PC-3 (cell line): Measurements from ENCODE around the gene ATP1A2. TPM values are rescaled to one million over a fixed set of nuclear protein-coding genes. Genes with fewer than 3 reads are reported as not detected.
A peak's percentile ranks its signal among the peaks of the same experiment; 100 is the strongest.

Experiments
- ATAC-seq: fragments of 200-7000 bp; cut with Tn5 transposase; 2 replicates; pipeline ENCODE4 v1.9.1; 2020; ENCODE audit warnings: mild to moderate bottlenecking, moderate library complexity
- BruUV-seq: library from RNA; stranded (reverse); fragments of 400-500 nt; replicated peaks from 2 replicates; lab custom pipeline; 2021; lab: Mats Ljungman, UMichigan
- CTCF ChIA-PET: fragments of 300-600 bp; sonication (Branson Sonifier 250); formaldehyde crosslinking; loops from one replicate; lab custom pipeline; 2022; ENCODE audit warnings: antibody characterized with exemption; lab: Charles Lee
- POLR2A ChIA-PET: fragments of 300-600 bp; sonication (Branson Sonifier 250); formaldehyde crosslinking; loops from one replicate; lab custom pipeline; 2022; ENCODE audit warnings: antibody characterized with exemption; ENCODE audit not compliant: unreplicated experiment; lab: Charles Lee
- DNase-seq: peaks from one replicate; pipeline ENCODE4 v3.0.0-alpha.2; 2015
- H2AFZ ChIP-seq: fragments of 300-600 bp; sonication (generic); 2 replicates; pipeline ENCODE4 v1.6.0; 2016; ENCODE audit warnings: antibody characterized with exemption, low read length
- H3F3A ChIP-seq: fragments of 300-600 bp; sonication (generic); one replicate; pipeline ENCODE4 v1.6.0; 2017; ENCODE audit warnings: antibody characterized with exemption, low read length, control low read depth, mild to moderate bottlenecking; ENCODE audit not compliant: unreplicated experiment
- H3K27ac ChIP-seq: fragments of 300-600 bp; sonication (generic); 2 replicates; pipeline ENCODE4 v1.5.1; 2016; ENCODE audit warnings: mild to moderate bottlenecking, low read length
- H3K27me3 ChIP-seq: fragments of 300-600 bp; sonication (generic); 2 replicates; pipeline ENCODE4 v1.6.1; 2016; ENCODE audit warnings: low read length, mixed read lengths
- H3K36me3 ChIP-seq: fragments of 300-600 bp; sonication (generic); 2 replicates; pipeline ENCODE4 v1.6.1; 2016; ENCODE audit warnings: low read depth, mixed run types, low read length, mixed read lengths
- H3K4me1 ChIP-seq: fragments of 300-600 bp; sonication (generic); 2 replicates; pipeline ENCODE4 v1.5.1; 2016; ENCODE audit warnings: low read length; ENCODE audit not compliant: insufficient read depth
- H3K4me2 ChIP-seq: fragments of 300-600 bp; sonication (generic); 2 replicates; pipeline ENCODE4 v1.6.0; 2016; ENCODE audit warnings: low read length
- H3K4me3 ChIP-seq: fragments of 300-600 bp; sonication (generic); 2 replicates; pipeline ENCODE4 v1.5.1; 2016; ENCODE audit warnings: mild to moderate bottlenecking, low read length, mixed read lengths
- H3K79me2 ChIP-seq: fragments of 300-600 bp; sonication (generic); 2 replicates; pipeline ENCODE4 v1.6.1; 2017; ENCODE audit warnings: low read length, mixed read lengths
- H3K9ac ChIP-seq: fragments of 300-600 bp; sonication (generic); 2 replicates; pipeline ENCODE4 v1.6.0; 2016; ENCODE audit warnings: mild to moderate bottlenecking, low read length
- H3K9me2 ChIP-seq: fragments of 300-600 bp; sonication (generic); replicated peaks from 2 replicates; pipeline ENCODE4 v1.6.1; 2016; ENCODE audit warnings: mixed run types, low read length, mixed read lengths
- H3K9me3 ChIP-seq: fragments of 300-600 bp; sonication (generic); 2 replicates; pipeline ENCODE4 v1.6.1; 2016; ENCODE audit warnings: low read length, mixed read lengths
- H4K20me1 ChIP-seq: fragments of 300-600 bp; sonication (generic); 2 replicates; pipeline ENCODE4 v1.6.1; 2016; ENCODE audit warnings: low read length, mixed read lengths
- EZH2 ChIP-seq: fragments of 300-600 bp; sonication (generic); IDR thresholded peaks from one replicate; pipeline ENCODE4 v1.6.1; 2017; ENCODE audit warnings: antibody characterized with exemption, mild to moderate bottlenecking, low read length; ENCODE audit not compliant: unreplicated experiment
- EZH2phosphoT487 ChIP-seq: fragments of 300-600 bp; sonication (generic); IDR thresholded peaks from 2 replicates; pipeline ENCODE4 v1.6.1; 2018; ENCODE audit warnings: mild to moderate bottlenecking, antibody characterized with exemption, low read length, borderline replicate concordance
- intact Hi-C: fragments of 100-400 bp; cut with micrococcal nuclease; formaldehyde crosslinking; loops from 2 replicates; pipeline ENCODE4 v1.9.0; 2023
- total RNA-seq: library from RNA; depleted of rRNA; stranded (reverse); fragments of >200 nt; gene quantifications from 2 replicates; pipeline ENCODE4 v1.2.3, GENCODE V29; 2014
- TF ChIP-seq, protein P1 (sequence below): fragments of 300-600 bp; sonication (generic); conservative IDR thresholded peaks from 2 replicates; pipeline ENCODE4 v1.5.1; 2017; ENCODE audit warnings: antibody characterized with exemption, low read depth, mild to moderate bottlenecking, low read length

Gene ATP1A2
- total RNA-seq, 1 experiment from 2014 or later = not detected

GRCh38 chr1:160097911-160098851, 17.4 kb upstream of the ATP1A2 start, which contains the start of gene IGSF8:
Gene IGSF8, minus strand, starts transcription at chr1:160098619. Its CDS starts 147 bp downstream, at chr1:160098472.
- TF ChIP-seq EZH2 (no peak), EZH2phosphoT487 (no peak)
- TF ChIP-seq, protein P1, sequence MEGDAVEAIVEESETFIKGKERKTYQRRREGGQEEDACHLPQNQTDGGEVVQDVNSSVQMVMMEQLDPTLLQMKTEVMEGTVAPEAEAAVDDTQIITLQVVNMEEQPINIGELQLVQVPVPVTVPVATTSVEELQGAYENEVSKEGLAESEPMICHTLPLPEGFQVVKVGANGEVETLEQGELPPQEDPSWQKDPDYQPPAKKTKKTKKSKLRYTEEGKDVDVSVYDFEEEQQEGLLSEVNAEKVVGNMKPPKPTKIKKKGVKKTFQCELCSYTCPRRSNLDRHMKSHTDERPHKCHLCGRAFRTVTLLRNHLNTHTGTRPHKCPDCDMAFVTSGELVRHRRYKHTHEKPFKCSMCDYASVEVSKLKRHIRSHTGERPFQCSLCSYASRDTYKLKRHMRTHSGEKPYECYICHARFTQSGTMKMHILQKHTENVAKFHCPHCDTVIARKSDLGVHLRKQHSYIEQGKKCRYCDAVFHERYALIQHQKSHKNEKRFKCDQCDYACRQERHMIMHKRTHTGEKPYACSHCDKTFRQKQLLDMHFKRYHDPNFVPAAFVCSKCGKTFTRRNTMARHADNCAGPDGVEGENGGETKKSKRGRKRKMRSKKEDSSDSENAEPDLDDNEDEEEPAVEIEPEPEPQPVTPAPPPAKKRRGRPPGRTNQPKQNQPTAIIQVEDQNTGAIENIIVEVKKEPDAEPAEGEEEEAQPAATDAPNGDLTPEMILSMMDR = no peak
- ChIA-PET POLR2A (interaction anchor here (0.6 to 0.7 kb wide), 2 partner anchors 279 to 1068 kb away, joined by 3 to 5 read pairs; partner anchors contain the start of gene PPOX), CTCF (interaction anchor here (0.9 to 2.1 kb wide), 4 partner anchors 12 to 154 kb away, joined by 3 to 9 read pairs (median 6); no protein-coding TSS in a partner anchor)
- Histone ChIP-seq H3K4me1 (peaks cover 31% of the 10 kb centered on the region), H3K4me2 (peak within 1 kb of the TSS; percentile 99), H3K79me2 (0 out of 2 replicates have a peak, but pooled peaks cover 7% of the 10 kb centered on the region), H3K9me2 (no peaks in the 10 kb centered on the region), H4K20me1 (no peaks in the 10 kb centered on the region), H3K9me3 (no peaks in the 10 kb centered on the region), H3F3A (no peaks in the 10 kb centered on the region), H3K36me3 (no peaks in the 10 kb centered on the region), H3K4me3 (peak within 1 kb of the TSS; percentile 82), H3K27ac (peak within 1 kb of the TSS; percentile 19; the same call in 1 of the 2 replicates), H3K27me3 (no peaks in the 10 kb centered on the region), H2AFZ (peak within 1 kb of the TSS; percentile 99), H3K9ac (peak within 1 kb of the TSS; percentile 77)
- peak; percentile 76 for DNase-seq
- ATAC-seq = peak; percentile 55
- no TSS peak for BruUV-seq
- intact Hi-C loops = loop anchor here (2.0 kb wide), 1 partner anchor 187 kb away; the partner anchor contains the start of gene PEX19

DNA sequence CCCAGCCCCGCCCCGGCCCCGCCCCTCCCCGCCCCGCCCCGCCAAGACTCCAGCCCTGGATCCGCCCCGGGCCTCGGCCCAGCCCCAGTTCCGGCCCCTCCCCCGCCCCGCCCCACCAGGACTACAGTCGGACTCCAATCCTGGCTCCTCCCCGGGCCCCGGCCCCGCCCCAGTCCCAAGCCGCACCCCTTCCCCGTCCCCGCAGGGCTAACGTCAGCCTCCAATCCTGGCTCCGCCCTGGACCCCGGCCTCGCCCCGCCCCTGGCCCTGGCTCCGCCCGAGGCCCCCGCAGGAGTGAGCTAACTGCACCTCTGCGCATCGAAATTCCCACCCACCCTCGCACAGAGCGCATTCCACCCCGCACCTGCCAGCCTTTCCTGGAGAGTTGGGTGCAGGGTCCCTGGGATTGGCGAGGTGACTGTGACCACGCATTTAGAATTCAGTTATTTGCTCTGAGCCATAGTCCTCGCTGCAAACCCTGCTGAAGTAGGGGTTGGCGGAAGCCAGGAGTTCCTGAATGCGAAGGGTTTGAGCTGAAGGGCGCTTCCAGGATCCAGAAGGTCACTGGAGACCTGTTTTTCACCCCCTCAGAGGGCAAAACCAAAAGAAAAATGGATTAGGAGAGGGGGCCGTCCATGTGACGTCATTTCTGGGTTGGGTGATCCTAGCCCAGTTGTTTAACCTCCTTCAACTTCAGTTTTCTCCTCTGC, 16.6 kb upstream of the ATP1A2 start:
- ATAC-seq (peak; percentile 81), DNase-seq (peak; percentile 96)
- Histone ChIP-seq H2AFZ (peak overlapping the region; percentile 99), H3K4me1 (peaks cover 31% of the 10 kb centered on the region), H3K4me3 (peak overlapping the region; percentile 77), H3K4me2 (peak overlapping the region; percentile 99), H3F3A (no peaks in the 10 kb centered on the region), H3K27ac (0 out of 2 replicates have a peak overlapping the region, but pooled peaks have one; percentile 10), H3K36me3 (no peaks in the 10 kb centered on the region), H3K27me3 (no peaks in the 10 kb centered on the region), H4K20me1 (no peaks in the 10 kb centered on the region), H3K9me2 (no peaks in the 10 kb centered on the region), H3K9me3 (no peaks in the 10 kb centered on the region), H3K79me2 (0 out of 2 replicates have a peak, but pooled peaks cover 7% of the 10 kb centered on the region), H3K9ac (peak overlapping the region; percentile 42)
- ChIA-PET POLR2A (interaction anchor here (0.6 to 0.7 kb wide), 2 partner anchors 278 to 1067 kb away, joined by 3 to 5 read pairs; partner anchors contain the start of gene PPOX), CTCF (interaction anchor here (1.2 to 2.1 kb wide), 2 partner anchors 121 to 153 kb away, joined by 6 to 9 read pairs; no protein-coding TSS in a partner anchor)
- TF ChIP-seq EZH2 = no peak
- no peak for TF ChIP-seq EZH2phosphoT487
- TF ChIP-seq, protein P1 = no peak
- intact Hi-C loops = loop anchor here (2.0 kb wide), 1 partner anchor 186 kb away; the partner anchor contains the start of gene PEX19
- TSS peak; percentile 71 for BruUV-seq
